ENCODE data around the gene SPEF1. TPM values are rescaled to one million over a fixed set of nuclear protein-coding genes. Genes with fewer than 3 reads are reported as not detected.

The SPEF1 gene
- total RNA-seq: not detected

GRCh38 chr20:3781153-3781910 lies at the start of gene SPEF1:
Gene SPEF1 (minus strand): TSS chr20:3781448. CDS start chr20:3781287, 161 bp downstream.

GRCh38 chr20:3820048-3820900 lies 39.0 kb upstream of the SPEF1 start, which contains the start of gene AP5S1:
Gene AP5S1 (plus strand): TSS chr20:3820547. CDS start chr20:3822118, 1,571 bp downstream.

DNA sequence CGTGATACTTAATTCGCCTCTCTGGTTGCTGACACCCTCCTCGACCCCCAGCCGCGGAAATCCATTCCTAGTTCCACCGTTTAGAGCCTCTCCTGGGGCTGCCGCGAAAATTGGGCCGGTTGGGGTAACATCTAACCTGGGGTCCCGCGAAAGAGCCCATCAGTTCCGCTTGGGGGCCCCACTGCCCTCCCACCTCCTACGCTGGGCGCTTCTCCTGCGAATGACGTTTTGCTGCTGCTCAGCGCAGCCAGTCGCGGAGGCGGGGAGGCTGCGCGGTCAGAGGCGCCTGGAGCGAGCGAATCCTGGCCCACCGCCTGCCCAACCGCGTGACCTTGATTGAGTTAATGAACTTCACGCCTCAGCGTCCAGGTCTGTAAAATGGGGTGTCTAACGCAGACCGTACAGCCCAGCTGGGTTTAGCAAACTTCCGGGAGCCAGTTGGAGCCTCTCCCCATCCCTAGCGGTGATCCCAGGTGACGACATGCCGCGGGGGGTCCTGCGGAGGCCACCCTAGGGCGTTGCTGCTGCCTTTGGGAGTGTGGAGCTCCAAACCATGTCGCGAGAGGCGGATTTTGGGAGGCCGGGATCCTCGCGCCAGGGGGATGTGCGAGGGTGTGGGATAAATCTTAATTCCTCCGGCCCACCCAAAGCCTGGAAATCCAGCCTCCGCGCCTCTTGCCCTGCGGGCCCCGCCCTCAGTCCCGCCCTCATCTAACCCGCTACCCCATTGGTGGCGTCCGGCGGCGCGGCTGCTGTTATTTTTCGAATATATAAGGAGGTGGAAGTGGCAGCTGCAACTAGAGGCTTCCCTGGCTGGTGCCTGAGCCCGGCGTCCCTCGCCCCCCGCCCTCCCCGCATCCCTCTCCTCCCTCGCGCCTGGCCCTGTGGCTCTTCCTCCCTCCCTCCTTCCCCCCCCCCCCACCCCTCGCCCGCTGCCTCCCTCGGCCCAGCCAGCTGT lies 14.5 kb upstream of the SPEF1 start, which contains the start of gene CDC25B:
Gene CDC25B (plus strand): TSS at position 800 of the 958 bp plus-strand sequence. CDS start 222 bp downstream, outside the sequence.

DNA sequence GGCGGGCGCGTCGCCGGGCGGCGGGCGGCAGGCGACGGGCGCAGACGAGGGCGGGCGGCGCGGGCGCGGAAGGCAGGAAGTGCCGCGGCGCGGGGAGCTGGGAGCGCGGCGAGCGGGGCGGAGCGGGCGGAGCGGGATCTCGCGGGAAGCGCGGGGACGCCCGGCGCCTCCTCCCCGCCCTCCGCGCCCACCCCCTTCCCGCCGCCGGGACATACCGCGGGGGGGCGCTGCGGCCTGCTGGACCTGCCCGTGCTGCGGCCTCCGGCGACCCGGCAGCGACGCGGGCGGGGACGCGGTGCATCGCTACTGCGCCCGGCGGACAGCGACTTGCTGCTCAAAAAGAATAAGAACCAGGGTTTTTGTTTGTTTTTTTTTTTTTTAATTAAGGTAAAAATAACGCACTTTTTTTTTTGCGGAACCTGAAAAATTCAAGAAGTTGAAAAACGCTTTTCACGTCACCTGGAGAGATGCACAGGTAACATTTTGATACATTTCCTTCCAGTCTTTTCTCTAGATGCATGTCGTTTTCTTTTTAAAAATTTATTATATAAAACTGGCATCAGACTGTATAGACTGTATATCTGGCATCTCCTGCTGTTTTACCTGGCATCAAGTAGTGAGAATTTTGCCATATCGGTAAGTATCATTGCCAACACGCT lies 5.5 kb upstream of the SPEF1 start, which contains the start of gene CENPB:
Gene CENPB (minus strand): TSS at position 76 of the 659 bp plus-strand sequence. CDS start 257 bp downstream, outside the sequence.

DNA sequence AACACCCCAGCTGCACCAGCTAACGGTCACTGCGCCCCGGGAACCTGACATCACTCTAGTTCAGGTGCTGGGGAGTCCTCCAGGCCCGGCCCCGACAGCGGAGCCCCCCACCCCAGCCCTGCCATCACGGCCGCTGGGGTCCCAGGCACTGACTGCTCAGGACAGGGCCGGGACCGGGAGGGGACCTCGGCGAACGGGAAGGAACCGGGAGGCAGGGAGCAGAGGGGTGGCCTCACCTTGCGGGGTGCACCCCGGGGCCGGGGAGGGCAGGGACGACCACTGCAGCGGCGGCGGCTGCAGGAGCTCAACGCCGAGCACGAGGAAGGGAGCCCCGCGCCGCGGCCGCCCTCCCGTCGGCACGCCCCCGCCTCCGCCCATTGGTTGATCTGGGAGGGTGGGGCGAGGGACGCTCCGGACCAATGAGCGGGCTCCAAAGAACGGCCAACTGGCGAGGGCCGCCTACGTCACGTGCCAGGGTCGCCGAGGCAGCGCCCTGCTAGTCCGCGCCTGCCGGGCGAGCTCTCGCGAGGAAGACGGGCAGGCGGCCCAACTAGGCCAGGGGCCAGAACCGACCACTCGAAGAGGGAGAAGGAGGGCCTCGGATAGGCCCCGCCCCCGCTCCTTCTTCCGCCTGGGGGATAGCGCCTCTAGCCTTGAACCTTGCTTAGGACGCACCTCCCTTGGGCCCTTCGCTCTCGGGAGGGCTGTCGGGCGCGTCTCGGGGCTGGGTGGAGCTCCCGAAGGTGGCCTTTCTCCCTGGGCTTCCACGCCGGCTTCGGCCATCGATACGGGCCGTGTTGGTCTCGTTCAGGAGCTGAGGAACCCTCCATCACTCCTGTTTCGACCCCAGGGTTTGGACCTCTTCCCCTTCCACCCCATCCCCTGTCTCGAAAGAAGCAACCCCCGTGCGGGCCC lies 13.6 kb downstream of the SPEF1 start, which contains the start of gene ADISSP:
Gene ADISSP (minus strand): TSS at position 327 of the 915 bp plus-strand sequence. CDS start 7,653 bp downstream, outside the sequence.

GRCh38 chr20:3732327-3733118 lies 48.7 kb downstream of the SPEF1 start, which contains the start of gene HSPA12B:
Gene HSPA12B (plus strand): TSS chr20:3732685. CDS start chr20:3738675, 5,990 bp downstream.

Other genes with a start within 250 kb of the SPEF1 start
- not detected for gene GFRA4, start 118.0 kb downstream of the SPEF1 start, total RNA-seq
- not detected for gene ADAM33, start 99.4 kb downstream of the SPEF1 start, total RNA-seq
- not detected for gene SIGLEC1, start 68.8 kb downstream of the SPEF1 start, total RNA-seq
- not detected for gene HSPA12B, start 48.8 kb downstream of the SPEF1 start, total RNA-seq
- gene ADISSP, start 13.7 kb downstream of the SPEF1 start, total RNA-seq: 10 to 100 TPM; 22.3 to 24.4 TPM
- gene CENPB, start 5.3 kb upstream of the SPEF1 start, total RNA-seq: 10 to 100 TPM; 60.9 to 62.3 TPM
- gene CDC25B, start 14.9 kb upstream of the SPEF1 start, total RNA-seq: 100 to 1,000 TPM; 332 to 345 TPM
- 10 to 100 TPM; 13.0 to 13.5 TPM for gene AP5S1, start 39.1 kb upstream of the SPEF1 start, total RNA-seq
- gene MAVS, start 65.4 kb upstream of the SPEF1 start, total RNA-seq: 10 to 100 TPM; 35.4 to 36.5 TPM
- gene PANK2, start 107.9 kb upstream of the SPEF1 start, total RNA-seq: 10 to 100 TPM; 55.5 to 56.1 TPM
- gene RNF24, start 234.1 kb upstream of the SPEF1 start, total RNA-seq: 10 to 100 TPM; 12.5 to 13.2 TPM